Fibroblast of lung (primary cell): ENCODE measurements around the gene ZNF20.

Source experiments
- CTCF ChIP-seq, 2 donors: IDR thresholded peaks in 1 of 2; conservative IDR thresholded peaks in 1 of 2; 1 replicate in 1 of 2; 2 replicates in 1 of 2; pipeline ENCODE4 v1.5.1; 2011 to 2012; ENCODE audit warnings: low read length in 2 of 2, control low read depth in 1 of 2, inconsistent platforms in 1 of 2, low read depth in 1 of 2, mild to moderate bottlenecking in 1 of 2
- EZH2 ChIP-seq: IDR thresholded peaks from 2 replicates; pipeline ENCODE4 v1.5.1; 2012; ENCODE audit warnings: low read length, control low read depth, mild to moderate bottlenecking; ENCODE audit errors: missing control alignments

- TF ChIP-seq CTCF (conservative IDR thresholded peaks at IDR 0.05 in 1 of 2, IDR thresholded peaks at IDR 0.05 in 1 of 2; ENCODE audit: low read depth in 1 of 2, low read length in 2 of 2) (no peak), EZH2 (no peak)
Observed at GRCh38 chr19:12133069-12133468, 7.1 kb downstream of the ZNF20 start.
